Ascending aorta (tissue), 2 donors: ENCODE results near the gene EEF1A1. TPM values are rescaled to one million over a fixed set of nuclear protein-coding genes. Genes with fewer than 3 reads are reported as not detected.

Source experiments
- DNase-seq, 2 donors: peaks; one replicate each; pipeline ENCODE4 v3.0.0-alpha.2; 2019; ENCODE audit warnings: low spot score in 2 of 2
- H3K27ac ChIP-seq, 2 donors: fragments of 200-600 bp; sonication (generic); one replicate each; pipeline ENCODE4 v1.5.1; 2016 to 2017; ENCODE audit warnings: mild to moderate bottlenecking in 1 of 2
- H3K27me3 ChIP-seq: fragments of 200-600 bp; sonication (generic); one replicate; pipeline ENCODE4 v1.5.1; 2017
- H3K36me3 ChIP-seq, 2 donors: fragments of 200-600 bp; sonication (generic); one replicate each; pipeline ENCODE4 v1.5.1; 2016
- H3K4me1 ChIP-seq, 2 donors: fragments of 200-600 bp; sonication (generic); one replicate each; pipeline ENCODE4 v1.5.1; 2016 to 2017; ENCODE audit warnings: mild to moderate bottlenecking in 1 of 2
- H3K4me3 ChIP-seq, 2 donors: fragments of 200-600 bp; sonication (generic); one replicate each; pipeline ENCODE4 v1.5.1; 2016 to 2017; ENCODE audit warnings: mild to moderate bottlenecking in 1 of 2
- H3K9me3 ChIP-seq, 2 donors: fragments of 200-600 bp; sonication (generic); one replicate each; pipeline ENCODE4 v1.5.1; 2016
- CTCF ChIP-seq, 3 experiments: fragments of 200-600 bp in 2 of 3; fragments of 450-650 bp in 1 of 3; sonication (generic) in 2 of 3; IDR thresholded peaks; one replicate each; pipeline ENCODE4 v1.5.1; 2016 to 2019; ENCODE audit warnings: antibody characterized with exemption in 3 of 3, mild to moderate bottlenecking in 1 of 3, moderate library complexity in 1 of 3
- intact Hi-C: fragments of 100-400 bp; cut with DNase I; formaldehyde crosslinking; loops from one replicate; pipeline ENCODE4 v1.15.1; 2023
- total RNA-seq: library from RNA; depleted of rRNA; stranded (reverse); fragments of >200 nt; gene quantifications from one replicate; pipeline ENCODE4 v1.1.0, GENCODE V29; 2016

Gene EEF1A1
- total RNA-seq, 1 donor from 2014 or later, result 4,361 TPM

- peak overlapping the region; percentile 24 to 32 for H3K4me3 ChIP-seq
- no peaks in the 10 kb centered on the region for H3K27me3 ChIP-seq
- TF ChIP-seq CTCF (IDR thresholded peaks at IDR 0.05), result no peak
- peaks cover 15 to 36% of the 10 kb centered on the region in 2 donors for H3K4me1 ChIP-seq
- H3K9me3 ChIP-seq, result no peaks in the 10 kb centered on the region
- DNase-seq, result no peak
- intact Hi-C loops, result loop anchor here (1.0 kb wide), 1 partner anchor 92 kb away; no protein-coding TSS in a partner anchor
- peak overlapping the region; percentile 3 to 64 for H3K27ac ChIP-seq
- peaks cover 39 to 62% of the 10 kb centered on the region in 2 donors for H3K36me3 ChIP-seq
These were observed 4.0 kb downstream of the EEF1A1 start for GRCh38 chr6:73516514-73517489.

GRCh38 chr6:73515204-73515655 lies 5.6 kb downstream of the EEF1A1 start:
- Histone ChIP-seq H3K4me3 (peak overlapping the region in 1 of 2 donors; percentile 20), H3K27me3 (no peaks in the 10 kb centered on the region), H3K9me3 (no peaks in the 10 kb centered on the region), H3K27ac (peak overlapping the region in 1 of 2 donors; percentile 64), H3K4me1 (peaks cover 15 to 36% of the 10 kb centered on the region in 2 donors), H3K36me3 (peaks cover 39 to 66% of the 10 kb centered on the region in 2 donors)
- intact Hi-C loops, result no loop called here
- DNase-seq, result no peak
- no peak for TF ChIP-seq CTCF (IDR thresholded peaks at IDR 0.05)

GRCh38 chr6:73514746-73515110 lies 6.1 kb downstream of the EEF1A1 start:
- Histone ChIP-seq H3K4me3 (no peak overlapping the region), H3K27ac (peak overlapping the region in 1 of 2 donors; percentile 64), H3K36me3 (peaks cover 36 to 61% of the 10 kb centered on the region in 2 donors), H3K4me1 (peaks cover 15 to 36% of the 10 kb centered on the region in 2 donors), H3K27me3 (no peaks in the 10 kb centered on the region), H3K9me3 (no peaks in the 10 kb centered on the region)
- no peak for DNase-seq
- TF ChIP-seq CTCF (IDR thresholded peaks at IDR 0.05), result no peak
- intact Hi-C loops, result no loop called here

- no peak for DNase-seq
- Histone ChIP-seq H3K9me3 (no peaks in the 10 kb centered on the region), H3K4me1 (peaks cover 12 to 26% of the 10 kb centered on the region in 2 donors), H3K27me3 (no peaks in the 10 kb centered on the region), H3K36me3 (peaks cover 26 to 50% of the 10 kb centered on the region in 2 donors), H3K4me3 (no peak overlapping the region), H3K27ac (no peak overlapping the region)
- TF ChIP-seq CTCF (IDR thresholded peaks at IDR 0.05), result no peak
- intact Hi-C loops, result no loop called here
These were observed 7.4 kb downstream of the EEF1A1 start for GRCh38 chr6:73513496-73513854.

GRCh38 chr6:73511796-73512195 lies 9.0 kb downstream of the EEF1A1 start:
- DNase-seq, result no peak
- Histone ChIP-seq H3K27ac (no peak overlapping the region), H3K36me3 (peaks cover 15 to 36% of the 10 kb centered on the region in 2 donors), H3K4me1 (peaks cover 2 to 16% of the 10 kb centered on the region in 2 donors), H3K4me3 (no peak overlapping the region), H3K27me3 (no peaks in the 10 kb centered on the region), H3K9me3 (no peaks in the 10 kb centered on the region)
- TF ChIP-seq CTCF (IDR thresholded peaks at IDR 0.05), result no peak
- intact Hi-C loops, result no loop called here
